8988T (cell line): ENCODE data around the gene CEP112.
"Not testable (repeated sequence)": the region's sequence is repeated elsewhere in the genome, so short reads cannot be mapped to it uniquely, and the experiment has no call there.

Experiments
- DNase-seq: peaks from one replicate; pipeline ENCODE4 v3.0.0; 2011

Gene CEP112

DNA sequence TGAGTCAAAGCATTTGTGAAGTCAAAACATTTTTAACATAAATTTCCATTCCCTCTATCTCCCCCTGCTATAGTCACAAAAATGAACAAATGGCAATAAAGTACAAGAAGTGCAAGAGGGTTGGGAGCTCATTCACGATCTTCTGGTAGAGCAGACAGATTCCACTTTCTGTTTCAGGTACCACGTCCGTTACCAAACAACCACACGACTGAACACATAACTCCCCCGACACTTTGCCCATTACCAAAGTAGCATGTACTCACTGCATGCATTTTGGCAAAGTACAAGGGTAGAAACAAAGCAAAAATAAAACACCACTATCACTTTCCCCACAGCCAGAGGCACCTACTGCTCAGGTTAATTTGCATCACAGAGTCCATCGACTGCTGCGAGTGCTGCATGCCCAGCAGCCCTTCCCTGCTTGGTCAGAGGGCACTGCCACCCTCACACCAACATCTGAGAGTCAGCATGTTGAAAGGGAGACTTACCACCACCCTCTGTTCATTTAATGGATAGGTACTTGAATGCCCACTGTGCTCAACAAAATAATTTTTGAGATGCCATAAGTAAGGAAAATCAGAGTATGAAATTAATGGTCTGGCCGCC lies 480.2 kb downstream of the CEP112 start:
- no peak for DNase-seq

- no peak for DNase-seq
These were observed 484.2 kb downstream of the CEP112 start for GRCh38 chr17:65707780-65708179.

DNA sequence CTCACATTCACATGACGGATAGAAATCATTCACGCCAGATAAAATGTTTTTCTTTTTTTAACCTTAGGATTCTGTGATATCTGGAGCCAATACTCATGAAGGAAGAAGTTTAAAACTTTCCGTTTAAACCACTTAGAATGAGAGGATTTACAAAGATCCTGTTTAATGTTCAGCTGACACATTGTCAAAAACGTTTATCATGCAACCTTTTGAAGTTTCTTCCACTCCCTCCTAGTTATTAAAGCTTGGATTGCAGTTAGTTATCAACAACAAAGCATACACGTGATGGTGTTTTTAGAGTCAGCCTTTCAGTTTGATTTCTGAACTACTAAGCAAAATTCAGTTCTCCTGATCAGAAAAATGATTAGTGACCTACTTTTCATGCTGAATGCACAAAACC lies 487.2 kb downstream of the CEP112 start:
- DNase-seq = no peak

- no peak for DNase-seq
These were observed 488.0 kb downstream of the CEP112 start for GRCh38 chr17:65703891-65704290.

GRCh38 chr17:65699459-65699858 lies 492.5 kb downstream of the CEP112 start:
- DNase-seq = no peak

GRCh38 chr17:65698381-65699061 lies 493.4 kb downstream of the CEP112 start:
- no peak for DNase-seq

GRCh38 chr17:65697661-65698060 lies 494.3 kb downstream of the CEP112 start:
- DNase-seq = no peak

GRCh38 chr17:65696739-65697394 lies 495.1 kb downstream of the CEP112 start:
- DNase-seq = no peak

DNA sequence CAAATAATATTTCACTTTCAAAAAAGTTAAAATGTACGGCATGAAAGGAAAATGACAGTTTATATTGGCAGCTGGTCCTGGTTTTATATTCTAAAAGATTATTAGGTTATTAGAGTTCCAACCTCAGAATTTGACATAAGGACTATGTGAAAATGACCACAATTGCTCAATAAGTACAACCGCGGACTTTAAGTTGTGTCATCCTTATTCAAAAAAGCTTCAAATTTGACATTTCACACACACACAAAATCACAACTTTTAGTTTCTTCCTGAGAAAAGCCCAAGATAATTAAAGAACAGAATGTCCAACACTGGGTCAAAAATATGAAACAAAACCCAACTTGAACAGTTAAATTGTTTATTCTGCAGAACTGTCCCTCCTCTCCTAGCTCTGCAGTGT lies 497.3 kb downstream of the CEP112 start:
- DNase-seq = no peak

DNA sequence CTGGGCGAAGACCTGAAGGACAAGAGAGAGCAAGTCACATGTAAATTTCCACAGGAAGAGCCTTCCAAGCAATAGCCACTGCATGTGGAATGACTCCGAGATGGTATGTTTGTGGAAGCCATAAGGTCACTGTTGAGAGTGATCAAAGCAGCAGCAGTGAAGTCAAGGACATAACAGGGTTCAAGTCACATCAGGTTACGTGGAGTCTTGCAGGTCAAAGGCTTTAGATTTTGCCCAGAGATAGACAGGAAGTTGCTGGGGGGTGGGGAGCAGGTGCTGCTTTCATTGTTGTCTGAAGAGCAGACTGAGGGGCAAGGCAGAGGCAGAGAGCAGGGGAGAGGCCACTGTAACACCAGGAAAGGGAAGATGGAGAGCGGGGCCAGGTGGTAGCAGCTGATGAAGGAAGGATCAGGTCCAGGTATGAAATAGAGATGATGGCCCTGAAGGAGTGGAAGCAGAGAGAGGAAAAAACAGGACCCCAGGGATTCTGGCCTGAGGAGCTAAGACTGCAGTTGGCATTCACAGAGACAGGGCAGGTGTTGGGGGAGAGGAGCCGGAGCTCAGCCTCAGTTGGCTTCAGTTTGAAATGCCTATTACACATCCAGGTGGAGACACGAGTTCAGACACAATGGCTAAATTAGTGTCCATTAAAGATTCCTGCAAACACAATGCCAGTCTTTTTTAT lies 501.2 kb downstream of the CEP112 start:
- no peak for DNase-seq

DNA sequence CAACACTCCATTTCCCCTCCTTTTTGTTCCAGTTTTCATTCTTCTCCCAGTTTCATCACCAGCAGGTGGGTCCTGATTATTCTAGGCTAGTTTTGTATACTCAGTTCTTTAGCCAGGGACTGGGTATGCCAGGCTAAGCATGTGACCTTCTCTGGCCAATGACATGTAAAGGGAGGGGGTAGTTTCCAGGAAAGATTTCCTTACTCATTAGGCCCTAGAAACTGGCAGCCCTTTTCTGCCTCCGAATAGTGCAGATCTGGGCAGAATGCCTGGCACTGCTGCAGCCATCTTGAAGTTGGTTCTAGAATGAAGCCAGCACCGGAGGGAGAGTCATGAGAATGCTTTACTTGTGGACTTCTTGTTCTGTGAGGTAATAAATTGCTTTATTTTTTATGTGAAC lies 503.6 kb downstream of the CEP112 start:
- no peak for DNase-seq

DNA sequence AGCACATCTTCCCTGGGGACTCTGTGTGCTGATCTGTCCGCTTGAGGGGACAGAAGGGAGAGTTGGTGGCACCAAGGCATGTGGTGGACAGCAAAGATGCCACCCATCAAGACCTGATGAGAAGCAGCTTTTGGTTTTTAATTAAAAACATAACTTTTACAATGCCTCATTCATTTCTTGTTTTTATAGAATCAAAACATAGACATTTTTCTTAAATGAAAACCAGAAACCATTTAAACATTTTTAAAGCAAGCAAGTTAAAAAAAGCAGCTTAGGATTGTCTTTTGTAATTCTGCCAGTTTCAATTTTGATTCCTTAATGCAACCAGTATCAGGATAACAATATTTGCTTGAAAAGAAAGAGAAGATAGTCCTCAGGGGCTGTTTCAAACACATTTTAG lies 506.8 kb downstream of the CEP112 start:
- DNase-seq = no peak

DNA sequence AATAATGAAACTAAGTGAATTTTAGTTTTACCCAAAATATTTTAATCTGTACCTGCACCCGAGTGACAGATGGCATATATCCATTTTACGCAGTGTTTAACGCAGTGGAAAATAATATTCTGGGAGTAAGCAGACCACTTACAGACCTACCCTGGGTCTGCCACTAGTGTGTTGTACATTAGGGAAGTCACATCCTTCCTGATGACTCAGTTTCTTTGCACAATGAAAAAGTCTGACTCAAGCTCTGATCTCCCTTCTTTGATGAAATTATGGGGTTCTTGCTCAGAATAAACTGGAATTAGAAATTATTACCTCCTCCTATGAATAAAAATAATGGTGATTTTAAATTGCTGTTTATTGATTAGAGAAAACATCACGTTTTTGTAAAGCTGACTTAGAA lies 507.3 kb downstream of the CEP112 start:
- DNase-seq = no peak

- DNase-seq = no peak
These were observed 508.5 kb downstream of the CEP112 start for GRCh38 chr17:65683428-65683827.

DNA sequence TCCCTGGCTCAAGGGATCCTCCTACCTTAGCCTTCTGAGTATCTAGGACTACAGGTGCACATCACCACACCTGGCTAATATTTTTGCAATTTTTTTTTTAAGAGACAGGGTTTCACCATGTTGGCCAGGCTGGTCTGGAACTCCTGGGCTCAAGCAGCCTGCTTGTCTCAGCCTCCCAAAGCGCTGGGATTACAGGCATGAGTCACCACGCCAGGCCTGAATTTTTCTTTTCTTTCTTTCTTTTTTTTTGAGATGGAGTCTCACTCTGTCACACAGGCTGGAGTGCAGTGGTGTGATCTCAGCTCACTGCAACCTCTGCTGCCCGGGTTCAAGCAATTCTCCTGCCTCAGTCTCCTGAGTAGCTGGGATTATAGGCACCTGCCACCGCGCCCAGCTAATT lies 510.2 kb downstream of the CEP112 start:
- not testable (repeated sequence) for DNase-seq

- DNase-seq = no peak
These were observed 512.6 kb downstream of the CEP112 start for GRCh38 chr17:65679165-65679845.

GRCh38 chr17:65678546-65678945 lies 513.4 kb downstream of the CEP112 start:
- no peak for DNase-seq

DNA sequence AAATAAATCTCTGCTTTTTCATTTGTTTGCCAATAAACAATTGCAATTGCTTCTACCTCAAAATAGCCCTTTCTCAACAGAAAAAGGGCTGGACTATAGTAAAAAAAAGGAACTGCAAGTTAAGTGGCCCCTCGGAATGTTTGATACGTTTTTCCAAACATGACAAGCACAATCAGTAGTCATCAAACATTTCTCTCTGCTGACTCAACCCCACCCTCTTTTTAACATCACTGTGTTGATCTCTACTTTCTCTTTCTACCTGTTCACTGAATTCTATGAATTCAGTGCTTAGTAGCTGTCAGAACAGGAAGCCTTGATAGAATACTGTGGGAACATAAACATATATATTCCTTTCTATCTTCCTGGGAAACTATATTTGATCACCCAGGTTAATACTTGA lies 514.0 kb downstream of the CEP112 start:
- no peak for DNase-seq

DNA sequence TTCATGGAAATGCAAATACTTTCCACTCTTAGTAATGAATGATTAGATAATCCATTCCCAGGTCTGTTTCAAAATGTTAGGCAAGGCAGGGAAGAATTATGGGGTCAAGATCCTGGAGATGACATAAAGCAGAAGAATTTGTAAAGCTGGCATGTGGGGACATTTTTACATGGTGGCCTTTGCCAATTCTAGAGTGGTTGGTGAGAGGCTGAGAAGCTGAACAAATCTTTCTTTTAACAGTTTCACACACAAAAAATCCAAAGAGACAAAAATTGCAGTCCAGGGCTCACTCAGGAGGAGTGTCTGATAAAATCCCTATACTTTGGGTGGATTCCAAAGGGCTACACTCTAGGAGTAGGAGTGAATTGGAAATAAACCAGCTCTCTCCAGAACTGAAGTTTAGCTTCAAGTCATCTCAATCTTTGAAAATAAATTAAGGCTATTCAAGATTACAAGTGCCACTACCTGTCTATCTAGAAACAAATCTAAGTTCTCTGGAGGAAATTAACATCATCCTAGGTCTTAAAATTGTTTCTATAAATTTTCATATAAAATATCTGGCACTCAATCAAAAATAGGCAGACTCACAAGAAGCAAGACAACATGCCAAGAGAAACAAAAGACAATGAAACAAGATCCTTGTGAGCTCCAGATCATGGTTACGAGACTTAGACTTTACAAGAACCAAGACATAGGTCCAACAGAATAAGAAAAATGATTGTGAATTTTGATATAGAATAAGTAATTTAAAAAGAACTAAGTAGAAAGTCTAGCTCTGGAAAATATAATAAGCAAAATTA lies 517.5 kb downstream of the CEP112 start:
- DNase-seq = no peak

DNA sequence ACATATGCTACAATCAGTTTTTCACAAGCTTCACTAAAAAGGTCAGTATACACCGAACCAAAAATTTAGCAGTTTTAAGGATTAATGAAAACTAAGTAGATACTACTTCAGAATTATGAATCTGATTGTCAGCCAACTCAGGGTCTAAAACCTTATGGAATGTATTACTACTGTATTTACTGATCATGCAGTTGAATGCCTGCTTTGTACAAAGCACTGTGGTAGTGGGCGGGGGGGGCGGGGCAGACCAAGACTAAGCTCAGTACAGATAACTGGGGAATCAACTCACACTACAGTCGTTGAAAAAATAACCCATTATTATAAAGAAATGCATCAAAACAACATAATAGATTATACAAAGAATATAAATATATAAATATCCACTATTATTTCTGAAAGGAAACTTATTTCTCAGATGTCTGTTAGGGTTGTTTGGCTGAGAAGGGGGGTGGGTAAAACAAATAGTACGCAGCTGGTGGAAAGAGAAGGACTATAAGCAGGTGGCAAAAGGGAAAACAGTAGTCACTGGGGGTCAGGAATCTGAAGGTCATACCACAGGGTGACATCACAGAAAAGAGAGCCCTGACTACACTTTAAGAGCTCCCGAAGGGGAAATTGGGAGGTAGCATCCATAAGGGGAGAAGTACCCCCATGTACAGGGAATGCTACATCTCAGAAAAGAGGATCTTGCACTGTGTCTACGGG lies 521.1 kb downstream of the CEP112 start:
- no peak for DNase-seq

GRCh38 chr17:65668211-65668610 lies 523.7 kb downstream of the CEP112 start:
- no peak for DNase-seq

DNA sequence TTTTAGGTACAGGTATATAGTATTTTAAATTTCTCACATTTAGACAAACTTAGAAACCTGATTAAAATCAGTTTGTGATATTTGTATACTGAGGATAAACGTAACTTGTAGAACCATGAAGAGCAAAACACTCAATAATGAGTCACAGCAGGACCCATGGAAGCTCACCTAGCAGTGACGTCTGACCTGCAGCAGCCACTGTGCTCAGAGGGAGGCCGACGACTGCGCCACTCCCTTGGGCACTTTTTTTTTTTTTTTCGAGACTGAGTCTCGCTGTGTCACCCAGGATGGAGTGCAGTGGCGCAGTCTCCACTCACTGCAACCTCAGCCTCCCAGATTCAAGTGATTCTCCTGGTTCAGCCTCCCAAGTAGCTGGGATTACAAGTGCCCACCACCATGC lies 524.3 kb downstream of the CEP112 start:
- DNase-seq = no peak
